DMS53 treated with DMSO at 0.1 percent for 48 hours (cell line): ENCODE results near the gene ABCB6.

Source experiments
- DNase-seq: peaks from one replicate; lab custom pipeline; 2025; ENCODE audit not compliant: unreplicated experiment; lab: John Stamatoyannopoulos, UW

ABCB6 gene

DNA sequence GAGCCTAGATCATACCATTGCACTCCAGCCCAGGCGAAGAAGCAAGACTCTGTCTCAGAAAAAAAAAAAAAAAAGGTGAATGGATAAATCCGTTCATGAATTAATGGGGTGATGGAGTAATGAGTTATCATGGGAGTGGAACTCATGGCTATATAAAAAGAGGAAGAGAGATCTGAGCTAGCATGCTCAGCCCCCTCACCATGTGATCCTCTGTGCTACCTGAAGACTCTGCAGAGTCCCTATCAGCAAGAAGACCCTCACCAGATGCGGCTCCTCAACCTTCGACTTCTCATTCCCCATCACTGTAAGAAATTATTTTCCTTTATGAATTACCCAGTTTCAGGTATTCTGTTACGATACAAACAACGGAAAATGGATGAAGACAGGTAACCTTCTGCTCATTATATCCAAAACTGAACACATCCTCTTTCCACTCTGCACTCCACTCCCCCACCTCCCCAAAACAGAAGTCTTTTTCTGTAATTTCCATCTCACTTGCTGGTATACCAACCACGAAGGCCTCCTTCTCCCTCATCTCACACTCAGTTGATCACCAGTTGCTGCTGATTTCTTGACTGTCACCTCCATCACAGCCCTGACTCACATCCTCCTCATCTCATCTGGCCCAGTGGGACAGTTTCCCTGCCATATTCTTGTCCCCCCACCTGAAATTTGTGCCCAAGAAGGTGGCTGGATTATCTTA, 31.9 kb downstream of the ABCB6 start:
- DNase-seq = no peak

GRCh38 chr2:219184121-219184520, 34.6 kb downstream of the ABCB6 start:
- DNase-seq = no peak

DNA sequence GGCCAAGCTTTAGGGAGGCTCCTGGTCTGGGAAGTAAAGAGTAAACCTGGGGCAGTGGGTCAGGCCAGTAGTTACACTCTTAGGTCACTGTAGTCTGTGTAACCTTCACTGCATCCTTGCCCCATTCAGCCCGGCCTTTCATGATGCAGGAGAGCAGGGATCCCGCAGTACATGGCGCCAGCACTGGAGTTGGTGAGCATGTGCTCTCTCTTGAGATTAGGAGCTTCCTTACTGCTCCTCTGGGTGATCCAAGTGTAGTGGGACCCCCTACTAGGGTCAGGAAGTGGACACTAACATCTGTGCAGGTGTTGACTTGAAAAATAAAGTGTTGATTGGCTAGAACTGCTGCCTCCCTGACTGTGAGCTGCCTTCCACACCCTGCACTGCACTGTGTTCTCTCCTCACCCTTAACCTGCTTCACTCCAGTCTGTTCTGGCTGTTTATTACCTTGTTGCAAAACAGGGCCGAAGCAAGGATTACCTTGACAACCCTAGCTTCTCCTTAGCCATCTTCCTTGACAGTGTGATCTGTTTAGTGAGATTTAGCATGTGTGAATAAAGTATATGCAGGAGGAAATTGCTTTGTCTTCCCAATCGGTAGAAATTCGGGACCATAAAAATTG, 35.5 kb downstream of the ABCB6 start:
- DNase-seq = no peak

DNA sequence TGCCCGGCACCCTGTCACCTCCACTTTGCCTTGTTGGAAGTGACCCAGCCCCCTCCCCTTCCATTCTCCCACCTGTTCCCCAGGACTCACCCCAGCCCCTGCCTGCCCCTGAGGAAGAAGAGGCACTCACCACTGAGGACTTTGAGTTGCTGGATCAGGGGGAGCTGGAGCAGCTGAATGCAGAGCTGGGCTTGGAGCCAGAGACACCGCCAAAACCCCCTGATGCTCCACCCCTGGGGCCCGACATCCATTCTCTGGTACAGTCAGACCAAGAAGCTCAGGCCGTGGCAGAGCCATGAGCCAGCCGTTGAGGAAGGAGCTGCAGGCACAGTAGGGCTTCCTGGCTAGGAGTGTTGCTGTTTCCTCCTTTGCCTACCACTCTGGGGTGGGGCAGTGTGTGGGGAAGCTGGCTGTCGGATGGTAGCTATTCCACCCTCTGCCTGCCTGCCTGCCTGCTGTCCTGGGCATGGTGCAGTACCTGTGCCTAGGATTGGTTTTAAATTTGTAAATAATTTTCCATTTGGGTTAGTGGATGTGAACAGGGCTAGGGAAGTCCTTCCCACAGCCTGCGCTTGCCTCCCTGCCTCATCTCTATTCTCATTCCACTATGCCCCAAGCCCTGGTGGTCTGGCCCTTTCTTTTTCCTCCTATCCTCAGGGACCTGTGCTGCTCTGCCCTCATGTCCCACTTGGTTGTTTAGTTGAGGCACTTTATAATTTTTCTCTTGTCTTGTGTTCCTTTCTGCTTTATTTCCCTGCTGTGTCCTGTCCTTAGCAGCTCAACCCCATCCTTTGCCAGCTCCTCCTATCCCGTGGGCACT, 36.2 kb downstream of the ABCB6 start:
- DNase-seq = no peak

DNA sequence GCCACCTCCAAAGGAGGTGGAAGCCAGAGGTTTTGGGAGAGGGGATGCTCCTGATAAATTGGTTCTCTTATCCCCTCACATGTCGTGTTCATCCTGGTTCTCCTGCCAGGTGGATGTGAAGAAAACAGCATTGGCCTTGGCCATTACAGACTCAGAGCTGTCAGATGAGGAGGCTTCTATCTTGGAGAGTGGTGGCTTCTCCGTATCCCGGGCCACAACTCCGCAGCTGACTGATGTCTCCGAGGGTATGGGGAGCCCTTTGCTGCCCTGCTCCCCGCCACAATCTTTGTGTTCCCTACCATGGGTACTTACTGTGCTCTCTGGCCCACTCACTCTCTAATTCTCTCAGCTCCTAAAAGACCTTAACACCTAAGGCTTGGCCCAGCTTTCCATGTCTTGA, 37.2 kb downstream of the ABCB6 start:
- no peak for DNase-seq

DNA sequence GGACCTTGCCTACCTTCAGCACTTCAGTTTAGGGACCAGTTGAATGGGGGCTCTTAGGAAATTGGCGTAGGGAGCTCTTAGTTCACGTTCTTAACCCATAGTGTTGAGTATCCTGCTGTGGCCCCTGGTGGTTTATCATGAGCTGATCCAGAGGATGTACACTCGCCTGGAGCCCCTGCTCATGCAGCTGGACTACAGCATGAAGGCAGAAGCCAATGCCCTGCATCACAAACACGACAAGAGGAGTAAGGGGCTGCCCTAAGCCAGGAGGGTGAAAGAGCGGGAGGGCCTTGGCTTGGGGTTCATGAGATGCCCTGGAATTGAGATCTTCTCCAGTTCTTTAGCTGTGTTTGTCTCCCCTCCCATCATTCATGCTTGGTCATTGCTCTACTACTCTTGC, 37.8 kb downstream of the ABCB6 start:
- DNase-seq = no peak

GRCh38 chr2:219179601-219180465, 38.9 kb downstream of the ABCB6 start:
- DNase-seq = no peak

- no peak for DNase-seq
Observed at GRCh38 chr2:219178377-219179175, 40.2 kb downstream of the ABCB6 start.

DNA sequence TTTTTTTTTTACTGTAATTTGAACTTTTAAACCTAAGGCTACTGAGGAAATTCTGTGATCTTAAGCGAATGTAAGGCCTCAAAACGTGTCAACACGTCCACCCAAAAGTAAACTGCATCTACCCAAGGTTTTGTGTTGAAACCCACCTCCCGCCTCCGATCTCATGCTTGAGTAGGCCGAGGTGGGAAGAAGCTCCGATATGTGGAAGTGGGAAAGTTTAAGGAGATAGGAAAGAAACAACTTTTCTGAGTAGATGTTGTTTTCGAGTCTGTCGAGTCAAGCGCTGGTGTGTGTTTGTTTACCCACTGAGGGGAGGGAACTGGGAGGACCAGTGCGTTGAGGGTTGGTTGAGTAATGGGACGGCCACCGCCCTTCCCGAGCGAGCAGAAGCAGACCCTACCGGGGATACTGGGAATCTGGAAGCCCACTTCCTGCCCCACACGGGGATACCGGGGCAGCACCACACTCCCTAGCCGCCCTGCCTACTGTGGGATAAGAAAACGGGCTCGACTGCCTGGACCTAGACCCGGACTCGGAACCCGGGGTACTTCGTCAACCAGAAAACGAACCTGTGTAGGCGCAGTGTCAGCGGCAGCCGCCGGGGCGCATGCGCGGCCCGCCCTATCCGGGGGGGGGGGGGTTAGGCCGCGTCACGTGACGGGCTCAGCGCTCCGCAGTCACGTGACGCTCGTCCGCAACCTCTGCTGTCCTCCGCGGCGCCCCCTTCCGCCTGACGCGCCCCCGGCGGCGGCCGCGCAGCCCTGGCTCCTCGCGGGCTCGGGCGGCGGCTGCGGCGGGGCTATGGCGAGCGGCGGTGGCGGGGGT, 41.0 kb downstream of the ABCB6 start, which contains the start of gene RETREG2:
Gene RETREG2, plus strand, starts transcription at position 724 of the 825 bp plus-strand sequence. Its CDS starts 78 bp downstream, at position 802.
- peak; percentile 88 for DNase-seq

DNA sequence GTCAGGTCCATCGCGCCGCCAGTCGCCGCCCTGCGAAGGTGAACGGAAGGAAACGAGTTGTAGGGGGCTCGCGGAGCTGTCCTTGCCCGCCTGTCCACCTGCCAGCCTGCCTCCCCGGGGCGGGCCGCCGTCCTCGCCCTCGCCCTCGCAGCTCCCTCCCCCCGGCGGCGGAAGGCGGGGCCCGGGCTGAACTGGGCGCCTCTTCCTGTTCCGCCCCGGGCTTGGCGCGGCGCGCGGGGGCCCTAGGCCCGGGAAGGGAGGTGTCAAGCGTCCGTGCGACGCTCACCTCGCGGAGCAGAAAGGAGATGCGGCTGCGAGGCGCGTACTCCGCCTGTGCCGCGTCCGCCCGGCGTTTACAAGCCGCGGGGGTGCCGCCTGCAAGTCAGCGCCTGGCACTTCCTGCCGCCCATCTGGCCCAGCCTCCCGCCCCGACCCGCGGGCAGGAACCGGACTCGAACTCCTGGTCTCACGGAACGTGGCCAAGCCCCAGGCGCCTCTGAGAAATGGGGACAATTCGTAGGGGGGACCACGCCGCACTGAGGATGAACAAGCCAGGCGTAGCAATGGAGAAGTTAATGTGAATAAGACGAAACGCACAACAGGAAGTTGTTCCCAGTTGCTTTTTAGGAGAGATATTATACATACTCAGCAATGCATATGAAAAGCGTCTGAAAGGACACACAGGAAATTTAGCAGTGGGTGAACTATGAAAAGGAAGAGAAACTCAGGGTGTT, 41.8 kb downstream of the ABCB6 start, which contains the start of gene CNPPD1:
Gene CNPPD1, minus strand, starts transcription at position 108 of the 734 bp plus-strand sequence. Its CDS starts 97 bp downstream, at position 11.
- DNase-seq = peak; percentile 55

GRCh38 chr2:219175928-219176817, 42.6 kb downstream of the ABCB6 start:
- DNase-seq = no peak

DNA sequence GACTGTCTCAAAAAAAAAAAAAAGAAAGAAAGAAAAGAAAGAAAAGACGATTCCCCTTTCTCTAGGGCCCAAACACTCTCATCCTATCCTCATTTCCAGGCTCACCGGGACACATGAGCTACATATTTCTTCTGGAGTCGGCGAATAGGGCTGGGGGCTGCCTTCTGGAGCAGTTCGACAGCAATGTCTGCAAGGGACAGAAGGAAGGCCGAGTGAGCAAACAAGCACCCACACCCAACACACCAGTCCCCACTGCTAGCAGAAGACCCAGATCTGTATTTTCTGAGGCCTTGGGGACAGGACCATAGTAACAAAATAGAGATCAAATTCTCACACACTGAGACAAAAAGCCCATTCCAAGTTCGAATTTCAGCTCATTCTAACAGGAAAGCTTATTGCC, 43.3 kb downstream of the ABCB6 start:
- DNase-seq = no peak

GRCh38 chr2:219174801-219175200, 44.0 kb downstream of the ABCB6 start:
- DNase-seq = no peak

- DNase-seq = no peak
Observed at GRCh38 chr2:219174146-219174545, 44.6 kb downstream of the ABCB6 start.

- no peak for DNase-seq
Observed at GRCh38 chr2:219173176-219173575, 45.6 kb downstream of the ABCB6 start.

- DNase-seq = no peak
Observed at GRCh38 chr2:219172231-219173154, 46.3 kb downstream of the ABCB6 start.
